Choroid plexus epithelial cell (primary cell): ENCODE data around the gene TMEM178A.

Source experiments
- DNase-seq: peaks from one replicate; pipeline ENCODE4 v3.0.0-alpha.2; 2010; ENCODE audit warnings: low read depth
- H3K4me3 ChIP-seq: 2 replicates; pipeline ENCODE4 v1.5.1; 2011; ENCODE audit warnings: low read depth, mild to moderate bottlenecking, control low read depth, low read length, moderate library complexity
- CTCF ChIP-seq: conservative IDR thresholded peaks from 2 replicates; pipeline ENCODE4 v1.5.1; 2011; ENCODE audit warnings: low read depth, mild to moderate bottlenecking, control low read depth, inconsistent platforms, low read length, moderate library complexity

The TMEM178A gene

GRCh38 chr2:39697454-39697853 lies 31.7 kb downstream of the TMEM178A start:
- H3K4me3 ChIP-seq, result no peak overlapping the region
- TF ChIP-seq CTCF, result no peak
- DNase-seq, result no peak

- no peak overlapping the region for H3K4me3 ChIP-seq
- TF ChIP-seq CTCF, result no peak
- DNase-seq, result no peak
Observed at GRCh38 chr2:39701137-39701536, 35.4 kb downstream of the TMEM178A start.

- no peak for DNase-seq
- no peak for TF ChIP-seq CTCF
- H3K4me3 ChIP-seq, result no peak overlapping the region
Observed at GRCh38 chr2:39703181-39703872, 37.6 kb downstream of the TMEM178A start.

GRCh38 chr2:39704540-39704939 lies 38.8 kb downstream of the TMEM178A start:
- TF ChIP-seq CTCF, result no peak
- no peak for DNase-seq

GRCh38 chr2:39705638-39706037 lies 39.9 kb downstream of the TMEM178A start:
- DNase-seq, result no peak
- no peak for TF ChIP-seq CTCF
- H3K4me3 ChIP-seq, result no peak overlapping the region

More at GRCh38 chr2:39704540-39704939, 38.8 kb downstream of the TMEM178A start:
- H3K4me3 ChIP-seq, result no peak overlapping the region

- no peak for DNase-seq
- TF ChIP-seq CTCF, result no peak
- no peak overlapping the region for H3K4me3 ChIP-seq
Observed at GRCh38 chr2:39706312-39706711, 40.6 kb downstream of the TMEM178A start.

- TF ChIP-seq CTCF, result no peak
- DNase-seq, result no peak
- H3K4me3 ChIP-seq, result no peak overlapping the region
Observed at GRCh38 chr2:39706945-39707344, 41.2 kb downstream of the TMEM178A start.
